Measurements from ENCODE around the gene SYCP3. TPM values are rescaled to one million over a fixed set of nuclear protein-coding genes. Genes with fewer than 3 reads are reported as not detected.

The SYCP3 gene
- total RNA-seq, 1 experiment from 2014 or later, result 0.31 TPM

DNA sequence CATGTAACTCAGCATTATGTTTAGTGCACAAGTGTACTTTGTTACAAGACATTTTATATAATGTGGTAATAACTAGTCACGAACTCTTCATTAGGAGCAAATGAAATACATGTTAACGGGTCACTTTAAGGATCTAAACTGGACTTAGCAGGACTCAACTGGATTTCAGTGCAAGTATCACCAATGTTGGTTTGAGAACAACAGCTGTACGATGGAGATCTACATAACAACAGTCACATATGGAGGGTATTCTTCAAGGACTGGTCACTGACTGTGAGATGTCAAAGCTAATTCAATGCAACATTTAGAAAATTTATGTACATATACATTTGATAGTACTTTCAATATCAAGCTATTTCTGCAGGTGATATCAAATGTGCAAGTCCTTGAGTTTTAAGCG lies 22.5 kb upstream of the SYCP3 start:
- TF ChIP-seq, protein P1, sequence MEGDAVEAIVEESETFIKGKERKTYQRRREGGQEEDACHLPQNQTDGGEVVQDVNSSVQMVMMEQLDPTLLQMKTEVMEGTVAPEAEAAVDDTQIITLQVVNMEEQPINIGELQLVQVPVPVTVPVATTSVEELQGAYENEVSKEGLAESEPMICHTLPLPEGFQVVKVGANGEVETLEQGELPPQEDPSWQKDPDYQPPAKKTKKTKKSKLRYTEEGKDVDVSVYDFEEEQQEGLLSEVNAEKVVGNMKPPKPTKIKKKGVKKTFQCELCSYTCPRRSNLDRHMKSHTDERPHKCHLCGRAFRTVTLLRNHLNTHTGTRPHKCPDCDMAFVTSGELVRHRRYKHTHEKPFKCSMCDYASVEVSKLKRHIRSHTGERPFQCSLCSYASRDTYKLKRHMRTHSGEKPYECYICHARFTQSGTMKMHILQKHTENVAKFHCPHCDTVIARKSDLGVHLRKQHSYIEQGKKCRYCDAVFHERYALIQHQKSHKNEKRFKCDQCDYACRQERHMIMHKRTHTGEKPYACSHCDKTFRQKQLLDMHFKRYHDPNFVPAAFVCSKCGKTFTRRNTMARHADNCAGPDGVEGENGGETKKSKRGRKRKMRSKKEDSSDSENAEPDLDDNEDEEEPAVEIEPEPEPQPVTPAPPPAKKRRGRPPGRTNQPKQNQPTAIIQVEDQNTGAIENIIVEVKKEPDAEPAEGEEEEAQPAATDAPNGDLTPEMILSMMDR (conservative IDR thresholded peaks at IDR 0.05), result no peak
- no peak overlapping the region for H3K9ac ChIP-seq (ENCODE audit: extremely low read depth, insufficient read length, low read length)

More for the DNA sequence above, 22.5 kb upstream of the SYCP3 start:
- peaks cover 6 to 53% (median 37%) of the 10 kb centered on the region in 3 experiments; a peak in 6 of 7 replicates for H3K36me3 Mint-ChIP-seq (ENCODE audit: insufficient read depth in 1 of 3, low read depth in 3 of 3)
- no peak overlapping the region for H2BK120ac ChIP-seq (ENCODE audit: low read depth, low read length, poor library complexity, severe bottlenecking)
- no CpG with 5 or more reads among the region's 4 CpGs for WGBS (ENCODE audit: extremely low coverage, insufficient read length, low lambda C conversion rate)
- no peak for DNase-seq
- H3K14ac ChIP-seq (ENCODE audit: insufficient read depth, low read length), result no peak overlapping the region
- no peak overlapping the region for H2BK5ac ChIP-seq (ENCODE audit: insufficient read length, low read length)
- H3K23me2 ChIP-seq (ENCODE audit: insufficient read length, low read depth, low read length, poor library complexity, severe bottlenecking), result no peaks in the 10 kb centered on the region
- no peaks in the 10 kb centered on the region; the same call in 1 of the 2 replicates for H3K4me1 ChIP-seq (ENCODE audit: insufficient read depth, low read length)
- no peaks in the 10 kb centered on the region for H3K9me3 ChIP-seq (ENCODE audit: control insufficient read depth, low read depth, low read length)
- H3K4me2 ChIP-seq (ENCODE audit: insufficient read depth, insufficient read length, low read length), result no peak overlapping the region
- H2BK15ac ChIP-seq (ENCODE audit: low read depth, low read length), result no peak overlapping the region
- no peak overlapping the region for H3K56ac ChIP-seq (ENCODE audit: insufficient read length, low read depth, low read length)
- no peaks in the 10 kb centered on the region for H3K79me2 ChIP-seq (ENCODE audit: insufficient read depth, low read length)
- no peaks in the 10 kb centered on the region for H3K79me1 ChIP-seq (ENCODE audit: insufficient read depth, low read depth, low read length, poor library complexity, severe bottlenecking)
- no peaks in the 10 kb centered on the region for H4K20me1 ChIP-seq (ENCODE audit: control insufficient read depth, insufficient read depth, insufficient read length)
- no peak overlapping the region for H2BK12ac ChIP-seq (ENCODE audit: insufficient read length, low read depth, low read length)
- no peaks in the 10 kb centered on the region for H3K9me3 Mint-ChIP-seq
- no peak overlapping the region for H2AFZ ChIP-seq (ENCODE audit: low read length)
- H3T11ph ChIP-seq (ENCODE audit: low read length), result no peak overlapping the region
- no peak overlapping the region for H4K91ac ChIP-seq (ENCODE audit: insufficient read length, low read depth, low read length)
- no peak overlapping the region for H3K4ac ChIP-seq (ENCODE audit: low read depth, low read length)
- no peak overlapping the region for H2AK5ac ChIP-seq (ENCODE audit: insufficient read length, low read length)
- peak overlapping the region in 1 of 3 experiments; percentile 52; a peak in 2 of 7 replicates for H3K27ac Mint-ChIP-seq
- no peaks in the 10 kb centered on the region for H3K27me3 Mint-ChIP-seq (ENCODE audit: low read depth)
- no peak overlapping the region for H3K18ac ChIP-seq (ENCODE audit: insufficient read length, low read depth, low read length)
- no peaks in the 10 kb centered on the region for H3K27me3 ChIP-seq (ENCODE audit: insufficient read depth, low read length)
- no peak overlapping the region for H3K23ac ChIP-seq (ENCODE audit: insufficient read length, low read depth, low read length)
- H3K27ac ChIP-seq (ENCODE audit: insufficient read length, low read depth, low read length), result no peak overlapping the region
- H3K4me1 Mint-ChIP-seq, result peaks cover 4 to 5% of the 10 kb centered on the region in 2 experiments; a peak in 3 of 4 replicates
- no peak overlapping the region for H3K4me3 Mint-ChIP-seq
- no peak overlapping the region for H2BK20ac ChIP-seq (ENCODE audit: low read depth, low read length, poor library complexity, severe bottlenecking)
- H4K5ac ChIP-seq (ENCODE audit: insufficient read length, low read depth, low read length), result no peak overlapping the region
- H4K8ac ChIP-seq (replicated peaks; ENCODE audit: insufficient read length, low read depth, low read length), result no peak overlapping the region
